IMR-90 (cell line): ENCODE results near the gene PKD1L1. TPM values are rescaled to one million over a fixed set of nuclear protein-coding genes. Genes with fewer than 3 reads are reported as not detected.

Source experiments
- ATAC-seq: fragments of 200-7000 bp; cut with Tn5 transposase; 2 replicates; pipeline ENCODE4 v1.9.1; 2020; ENCODE audit warnings: low read depth, mild to moderate bottlenecking, moderate library complexity
- BruUV-seq: library from RNA; stranded (reverse); fragments of 400-500 nt; replicated peaks from 2 replicates; lab custom pipeline; 2021; lab: Mats Ljungman, UMichigan
- CTCF ChIA-PET: fragments of 300-600 bp; formaldehyde crosslinking; extraction: SDS; loops from one replicate; lab custom pipeline; 2021; ENCODE audit warnings: antibody characterized with exemption; lab: Yijun Ruan, JAX
- POLR2A ChIA-PET: fragments of 300-600 bp; sonication (Branson Sonifier 250); formaldehyde crosslinking; loops from one replicate; lab custom pipeline; 2022; ENCODE audit warnings: antibody characterized with exemption; ENCODE audit not compliant: unreplicated experiment; lab: Charles Lee
- DNase-seq: peaks from one replicate; pipeline ENCODE4 v3.0.0; 2013
- H2AFZ ChIP-seq: replicated peaks from 2 replicates; pipeline ENCODE3; 2013; ENCODE audit warnings: low read length, mild to moderate bottlenecking; ENCODE audit not compliant: poor library complexity
- H2AK5ac ChIP-seq: 2 replicates; pipeline ENCODE4 v1.6.1; 2013; ENCODE audit warnings: low read depth, low read length, inconsistent platforms
- H2AK9ac ChIP-seq: replicated peaks from 2 replicates; pipeline ENCODE3; 2013; ENCODE audit warnings: mild to moderate bottlenecking, low read depth, low read length, moderate library complexity; ENCODE audit not compliant: poor library complexity
- H2BK120ac ChIP-seq: 2 replicates; pipeline ENCODE4 v1.6.1; 2013; ENCODE audit warnings: low read depth, low read length, inconsistent platforms
- H2BK15ac ChIP-seq: 3 replicates; pipeline ENCODE4 v1.6.1; 2013; ENCODE audit warnings: low read depth, low read length, inconsistent platforms
- H2BK20ac ChIP-seq: 2 replicates; pipeline ENCODE4 v1.6.1; 2013; ENCODE audit warnings: low read depth, mild to moderate bottlenecking, inconsistent platforms, low read length, moderate library complexity
- H2BK5ac ChIP-seq: 2 replicates; pipeline ENCODE4 v1.6.1; 2013; ENCODE audit warnings: mild to moderate bottlenecking, low read depth, low read length, inconsistent platforms; ENCODE audit not compliant: poor library complexity, severe bottlenecking
- H3K14ac ChIP-seq: replicated peaks from 2 replicates; pipeline ENCODE4 v1.6.1; 2013; ENCODE audit warnings: low read depth, low read length, inconsistent platforms
- H3K18ac ChIP-seq: 2 replicates; pipeline ENCODE4 v1.6.1; 2013; ENCODE audit warnings: low read depth, low read length, control low read depth
- H3K23ac ChIP-seq: 2 replicates; pipeline ENCODE4 v1.6.1; 2013; ENCODE audit warnings: low read depth, low read length, inconsistent platforms
- H3K27ac ChIP-seq: 2 replicates; pipeline ENCODE4 v1.5.1; 2013; ENCODE audit warnings: mild to moderate bottlenecking, control low read depth, low read length; ENCODE audit not compliant: insufficient read depth
- H3K27me3 ChIP-seq: 2 replicates; pipeline ENCODE4 v1.6.1; 2013; ENCODE audit warnings: low read length; ENCODE audit not compliant: control insufficient read depth, insufficient read depth
- H3K36me3 ChIP-seq: 2 replicates; pipeline ENCODE4 v1.6.1; 2013; ENCODE audit warnings: low read length, mixed read lengths; ENCODE audit not compliant: control insufficient read depth, insufficient read depth
- H3K4ac ChIP-seq: 2 replicates; pipeline ENCODE4 v1.6.1; 2013; ENCODE audit warnings: low read depth, low read length, inconsistent platforms
- H3K4me1 ChIP-seq: 2 replicates; pipeline ENCODE4 v1.6.1; 2013; ENCODE audit warnings: low read length, mixed read lengths; ENCODE audit not compliant: control insufficient read depth, insufficient read depth
- H3K4me2 ChIP-seq: 2 replicates; pipeline ENCODE4 v1.6.1; 2013; ENCODE audit warnings: low read depth, mild to moderate bottlenecking, control low read depth, low read length, moderate library complexity
- H3K4me3 ChIP-seq: 2 replicates; pipeline ENCODE4 v1.5.1; 2013; ENCODE audit warnings: low read depth, mild to moderate bottlenecking, control low read depth, low read length, moderate library complexity; ENCODE audit not compliant: insufficient read depth
- H3K56ac ChIP-seq: 2 replicates; pipeline ENCODE4 v1.6.1; 2013; ENCODE audit warnings: low read length, inconsistent platforms; ENCODE audit not compliant: insufficient read depth; ENCODE audit errors: extremely low read depth
- H3K79me1 ChIP-seq, 2 experiments: 2 replicates each; pipeline ENCODE4 v1.6.1; 2013; ENCODE audit warnings: low read length in 2 of 2, inconsistent platforms in 1 of 2, low read depth in 1 of 2
- H3K9ac ChIP-seq: 2 replicates; pipeline ENCODE4 v1.6.1; 2013; ENCODE audit warnings: low read depth, low read length, control low read depth
- H3K9me1 ChIP-seq: 2 replicates; pipeline ENCODE4 v1.6.1; 2013; ENCODE audit warnings: low read length, inconsistent platforms; ENCODE audit not compliant: insufficient read depth
- H3K9me3 ChIP-seq: 2 replicates; pipeline ENCODE4 v1.6.1; 2013; ENCODE audit warnings: low read length; ENCODE audit not compliant: control insufficient read depth, insufficient read depth
- H4K20me1 ChIP-seq: 2 replicates; pipeline ENCODE4 v1.6.1; 2013; ENCODE audit warnings: low read length, inconsistent platforms; ENCODE audit not compliant: insufficient read depth
- H4K5ac ChIP-seq: 2 replicates; pipeline ENCODE4 v1.6.1; 2013; ENCODE audit warnings: mild to moderate bottlenecking, low read depth, low read length, control low read depth
- H4K8ac ChIP-seq, 2 experiments: 2 replicates each; pipeline ENCODE4 v1.6.1; 2013; ENCODE audit warnings: low read depth in 2 of 2, low read length in 2 of 2, control low read depth in 1 of 2, inconsistent platforms in 1 of 2
- H4K91ac ChIP-seq: 2 replicates; pipeline ENCODE4 v1.6.1; 2013; ENCODE audit warnings: low read depth, low read length, inconsistent platforms; ENCODE audit not compliant: insufficient read depth
- CTCF ChIP-seq: conservative IDR thresholded peaks from 2 replicates; pipeline ENCODE4 v1.5.1; 2012; ENCODE audit warnings: mild to moderate bottlenecking, low read depth, low read length, improper control_type of control experiment
- MXI1 ChIP-seq: IDR thresholded peaks from 2 replicates; pipeline ENCODE4 v1.6.1; 2012; ENCODE audit warnings: low read depth, mild to moderate bottlenecking, low read length, moderate library complexity, borderline replicate concordance
- NFE2L2 ChIP-seq: fragments of 150-350 bp; IDR thresholded peaks from 2 replicates; pipeline ENCODE4 v1.6.1; 2016; ENCODE audit warnings: low read depth, mild to moderate bottlenecking, low read length
- POLR2A ChIP-seq: IDR thresholded peaks from 2 replicates; pipeline ENCODE4 v1.6.1; 2012; ENCODE audit warnings: mild to moderate bottlenecking, low read depth, low read length
- WGBS, 2 experiments: methylation state at CpG; one replicate each; pipeline versions ENCODE4 v1.1.5 to v1.1.7; 2013; ENCODE audit warnings: missing lambda C conversion rate in 2 of 2; ENCODE audit not compliant: insufficient read length in 1 of 2; ENCODE audit errors: extremely low coverage in 2 of 2; 5-methylcytosine and 5-hydroxymethylcytosine counted together
- dilution Hi-C: fragments of 300-500 bp; cut with HindIII; formaldehyde crosslinking; loops from one replicate; pipeline ENCODE4 v1.14.3; 2018; ENCODE audit warnings: low sequenced_read_pairs; ENCODE audit not compliant: unreplicated experiment
- in situ Hi-C: fragments of 300-500 bp; cut with MboI; formaldehyde crosslinking; loops from 3 replicates; pipeline ENCODE4 v1.14.3; 2019; ENCODE audit warnings: low sequenced_read_pairs, inconsistent platforms, mixed read lengths
- intact Hi-C: fragments of 100-400 bp; cut with micrococcal nuclease; formaldehyde crosslinking; loops from 2 replicates; pipeline ENCODE4 v1.10.0; 2022
- polyA plus RNA-seq, 3 experiments: library from polyadenylated mRNA; depleted of rRNA; stranded (reverse); fragments of >200 nt; gene quantifications; 2 replicates each; pipeline ENCODE4 v1.2.3, GENCODE V29; 2012; ENCODE audit warnings: low replicate concordance in 1 of 3
- total RNA-seq: library from RNA; depleted of rRNA; stranded (reverse); fragments of >200 nt; gene quantifications from 2 replicates; pipeline ENCODE4 v1.2.3, GENCODE V29; 2012

Gene PKD1L1
- total and polyA plus RNA-seq, 2 of the 4 experiments (the other 2 are of a cell fraction) = under 0.01 to 0.15 TPM

- H3K79me1 ChIP-seq = no peaks in the 10 kb centered on the region
- H3K4ac ChIP-seq = no peak overlapping the region
- no peaks in the 10 kb centered on the region for H3K36me3 ChIP-seq
- in situ Hi-C loops (no loop called here), intact Hi-C loops (no loop called here), dilution Hi-C loops (no loop called here)
- no peak overlapping the region for H2BK120ac ChIP-seq
- no peak for ATAC-seq
- H2BK5ac ChIP-seq = no peak overlapping the region
- no peak overlapping the region for H2BK20ac ChIP-seq
- no peaks in the 10 kb centered on the region for H4K20me1 ChIP-seq
- H3K9me3 ChIP-seq = no peaks in the 10 kb centered on the region
- peaks cover 11% of the 10 kb centered on the region for H3K27me3 ChIP-seq
- no peak overlapping the region for H2AK5ac ChIP-seq
- H4K8ac ChIP-seq = no peak overlapping the region
- ChIA-PET POLR2A (no interaction called here), CTCF (no interaction called here)
- H3K9ac ChIP-seq = no peak overlapping the region
- H2BK15ac ChIP-seq = no peak overlapping the region
- DNase-seq = no peak
- H3K56ac ChIP-seq = peak overlapping the region; percentile 6; the same call in 1 of the 2 replicates
- no peak overlapping the region for H2AK9ac ChIP-seq
- no peak overlapping the region for H4K5ac ChIP-seq
- H3K18ac ChIP-seq = no peak overlapping the region
- H3K23ac ChIP-seq = no peak overlapping the region; the same call in 1 of the 2 replicates
- no peak overlapping the region for H3K27ac ChIP-seq
- no peaks in the 10 kb centered on the region for H3K4me1 ChIP-seq
- H3K9me1 ChIP-seq = no peaks in the 10 kb centered on the region
- H4K91ac ChIP-seq = no peak overlapping the region
- no TSS peak for BruUV-seq
- no peak overlapping the region for H3K14ac ChIP-seq
- WGBS, 2 experiments = no CpG with 5 or more reads among the region's 2 CpGs
- no peak overlapping the region for H3K4me2 ChIP-seq
- H2AFZ ChIP-seq = no peak overlapping the region
- no peak overlapping the region for H3K4me3 ChIP-seq
- TF ChIP-seq CTCF (no peak), POLR2A (no peak), NFE2L2 (no peak), MXI1 (no peak)
These were observed 72.1 kb downstream of the PKD1L1 start for GRCh38 chr7:47875998-47876744.
